Keratinocyte (primary cell): ENCODE data around the gene SYNJ2. TPM values are rescaled to one million over a fixed set of nuclear protein-coding genes. Genes with fewer than 3 reads are reported as not detected.
"Not testable (repeated sequence)": the region's sequence is repeated elsewhere in the genome, so short reads cannot be mapped to it uniquely, and the experiment has no call there.

Experiments
- DNase-seq: peaks from one replicate; pipeline ENCODE4 v3.0.0-alpha.2; 2011; ENCODE audit warnings: low read depth, missing footprints, low spot score
- FAIRE-seq: peaks from 2 replicates; lab custom pipeline; 2011; peaks lifted over from hg19 to GRCh38; lab: Jason Lieb, UNC
- H2AFZ ChIP-seq: 2 replicates; pipeline ENCODE4 v1.6.0; 2012; ENCODE audit warnings: low read length, control low read depth, inconsistent platforms; ENCODE audit not compliant: control insufficient read depth
- H3K27ac ChIP-seq: 2 replicates; pipeline ENCODE4 v1.5.1; 2011; ENCODE audit warnings: low read length; ENCODE audit not compliant: control insufficient read depth, insufficient read depth
- H3K27me3 ChIP-seq: 3 replicates; pipeline ENCODE4 v1.6.0; 2011; ENCODE audit warnings: low read length; ENCODE audit not compliant: control insufficient read depth, insufficient read depth; ENCODE audit errors: extremely low read depth
- H3K36me3 ChIP-seq, 2 experiments: 2 replicates in 1 of 2; 3 replicates in 1 of 2; pipeline ENCODE4 v1.5.1; 2011; ENCODE audit warnings: low read length in 2 of 2, mild to moderate bottlenecking in 1 of 2; ENCODE audit not compliant: control insufficient read depth in 2 of 2, insufficient read depth in 2 of 2; ENCODE audit errors: extremely low read depth in 1 of 2
- H3K4me1 ChIP-seq: 3 replicates; pipeline ENCODE4 v1.5.1; 2011; ENCODE audit warnings: low read length; ENCODE audit not compliant: control insufficient read depth, insufficient read depth; ENCODE audit errors: extremely low read depth
- H3K4me2 ChIP-seq: 3 replicates; pipeline ENCODE4 v1.6.0; 2011; ENCODE audit warnings: low read depth, low read length; ENCODE audit not compliant: control insufficient read depth, insufficient read depth; ENCODE audit errors: extremely low read depth
- H3K4me3 ChIP-seq, 3 experiments: fragments of 200-600 bp in 1 of 3; sonication (generic) in 1 of 3; 2 replicates in 2 of 3; 3 replicates in 1 of 3; pipeline ENCODE4 v1.5.1; 2011 to 2016; ENCODE audit warnings: low read length in 3 of 3, mild to moderate bottlenecking in 3 of 3, control low read depth in 2 of 3, inconsistent platforms in 1 of 3, low read depth in 1 of 3, mixed read lengths in 1 of 3, mixed run types in 1 of 3, moderate library complexity in 1 of 3; ENCODE audit not compliant: control insufficient read depth in 2 of 3, insufficient read depth in 2 of 3; ENCODE audit errors: extremely low read depth in 1 of 3
- H3K79me2 ChIP-seq: 2 replicates; pipeline ENCODE4 v1.6.0; 2012; ENCODE audit warnings: low read length; ENCODE audit not compliant: control insufficient read depth, insufficient read depth
- H3K9ac ChIP-seq: 3 replicates; pipeline ENCODE4 v1.6.0; 2011; ENCODE audit warnings: low read length; ENCODE audit not compliant: control insufficient read depth, insufficient read depth; ENCODE audit errors: extremely low read depth
- H3K9me1 ChIP-seq: 3 replicates; pipeline ENCODE4 v1.6.0; 2011; ENCODE audit warnings: low read length; ENCODE audit not compliant: control insufficient read depth, insufficient read depth; ENCODE audit errors: extremely low read depth
- H3K9me3 ChIP-seq: 2 replicates; pipeline ENCODE4 v1.5.1; 2012; ENCODE audit warnings: low read depth, low read length; ENCODE audit not compliant: control insufficient read depth
- H4K20me1 ChIP-seq: 3 replicates; pipeline ENCODE4 v1.6.0; 2011; ENCODE audit warnings: low read length; ENCODE audit not compliant: control insufficient read depth, insufficient read depth; ENCODE audit errors: extremely low read depth
- CTCF ChIP-seq, 3 experiments: IDR thresholded peaks in 1 of 3; conservative IDR thresholded peaks in 1 of 3; optimal IDR thresholded peaks in 1 of 3; 2 replicates in 2 of 3; 3 replicates in 1 of 3; pipeline versions ENCODE3 to v1.5.1; 2011; ENCODE audit warnings: low read length in 3 of 3, mild to moderate bottlenecking in 3 of 3, moderate library complexity in 2 of 3, control low read depth in 1 of 3, inconsistent platforms in 1 of 3; ENCODE audit not compliant: insufficient read depth in 2 of 3; ENCODE audit errors: extremely low read depth in 1 of 3
- EZH2 ChIP-seq: IDR thresholded peaks from one replicate; pipeline ENCODE4 v1.6.1; 2012; ENCODE audit warnings: inconsistent platforms, mild to moderate bottlenecking, low read length, moderate library complexity
- dilution Hi-C: fragments of 300-500 bp; cut with MboI; formaldehyde crosslinking; loops from one replicate; pipeline ENCODE4 v1.7.0; 2020; ENCODE audit warnings: low sequenced_read_pairs; ENCODE audit not compliant: extremely low pct_ligation_motif_present
- polyA plus RNA-seq, 5 experiments: library from polyadenylated mRNA; depleted of rRNA in 3 of 5; stranded (reverse) in 3 of 5; stranded (forward) in 1 of 5; unstranded in 1 of 5; fragments of >200 nt; gene quantifications; 1 replicate in 1 of 5; 2 replicates in 3 of 5; 3 replicates in 1 of 5; pipeline versions ENCODE4 v1.2.1 to v1.2.3, GENCODE V29; 2011 to 2012; ENCODE audit warnings: missing spikeins in 2 of 5, low read depth in 1 of 5, low replicate concordance in 1 of 5

Gene SYNJ2
- polyA plus RNA-seq, 1 donor (not counting 4 experiments of a cell fraction or from before 2014, with no cell fraction given), result 8.6 TPM

DNA sequence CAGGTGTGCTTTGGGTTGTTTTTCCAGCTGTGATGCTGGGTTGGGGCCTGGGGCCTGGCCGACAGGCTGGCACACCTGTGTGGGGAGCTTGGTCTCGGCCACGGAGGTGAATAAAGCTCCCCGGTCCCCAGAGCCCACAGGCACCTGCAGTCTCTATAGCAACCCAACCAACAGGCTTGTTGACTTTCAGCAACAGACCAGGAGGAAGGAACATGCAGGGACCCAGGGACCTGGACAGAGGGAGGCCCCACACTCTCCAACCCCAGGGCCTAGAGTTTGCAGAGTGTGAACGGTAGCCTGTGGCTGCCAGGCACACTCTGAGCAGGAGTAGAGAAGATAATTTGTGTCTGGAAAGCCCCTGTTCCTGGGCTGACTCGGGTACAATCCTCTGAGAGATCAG, 14.6 kb upstream of the SYNJ2 start:
- DNase-seq, result no peak
- H3K4me1 ChIP-seq, result peaks cover 6% of the 10 kb centered on the region
- no peak overlapping the region for H3K4me3 ChIP-seq
- H3K36me3 ChIP-seq, result no peaks in the 10 kb centered on the region
- TF ChIP-seq CTCF (optimal IDR thresholded peaks at IDR 0.05 in 1 of 3, IDR thresholded peaks at IDR 0.05 in 1 of 3, conservative IDR thresholded peaks at IDR 0.05 in 1 of 3; ENCODE audit: extremely low read depth in 1 of 3, insufficient read depth in 2 of 3, low read length in 3 of 3) (no peak), EZH2 (no peak)
- no peaks in the 10 kb centered on the region for H3K79me2 ChIP-seq
- no peak overlapping the region for H3K27ac ChIP-seq
- no peaks in the 10 kb centered on the region for H4K20me1 ChIP-seq
- H2AFZ ChIP-seq, result no peak overlapping the region
- H3K9ac ChIP-seq, result no peak overlapping the region
- H3K27me3 ChIP-seq, result no peaks in the 10 kb centered on the region
- H3K9me1 ChIP-seq, result no peaks in the 10 kb centered on the region
- H3K9me3 ChIP-seq, result no peaks in the 10 kb centered on the region
- dilution Hi-C loops, result no loop called here
- FAIRE-seq, result no peak
- H3K4me2 ChIP-seq, result no peak overlapping the region

DNA sequence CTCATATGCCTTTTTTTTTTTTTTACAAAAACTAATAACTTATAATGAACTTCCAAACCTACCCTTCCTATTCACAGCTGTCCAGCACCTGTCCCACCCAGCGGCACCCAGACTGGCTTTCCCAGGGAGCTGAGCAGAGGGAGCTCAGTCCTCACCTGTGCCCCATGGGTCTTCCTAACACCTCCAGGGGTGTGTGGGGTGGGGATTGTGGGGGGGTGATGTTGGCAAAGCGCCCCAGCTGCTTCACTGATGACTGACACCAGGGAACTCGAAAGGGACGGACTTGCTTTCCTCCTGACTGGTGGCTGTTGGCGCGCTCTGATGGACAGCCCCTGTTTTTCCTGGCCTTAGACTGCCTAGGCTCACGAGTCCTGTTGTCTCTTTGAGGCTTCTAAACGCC, 14.2 kb upstream of the SYNJ2 start:
- Histone ChIP-seq H4K20me1 (no peaks in the 10 kb centered on the region), H3K4me2 (no peak overlapping the region), H3K9ac (no peak overlapping the region), H3K36me3 (no peaks in the 10 kb centered on the region), H3K79me2 (no peaks in the 10 kb centered on the region), H2AFZ (no peak overlapping the region), H3K9me1 (no peaks in the 10 kb centered on the region), H3K4me1 (peaks cover 6% of the 10 kb centered on the region), H3K4me3 (no peak overlapping the region), H3K27me3 (no peaks in the 10 kb centered on the region), H3K27ac (no peak overlapping the region), H3K9me3 (no peaks in the 10 kb centered on the region)
- no peak for TF ChIP-seq EZH2
- no peak for TF ChIP-seq CTCF (optimal IDR thresholded peaks at IDR 0.05 in 1 of 3, IDR thresholded peaks at IDR 0.05 in 1 of 3, conservative IDR thresholded peaks at IDR 0.05 in 1 of 3; ENCODE audit: extremely low read depth in 1 of 3, insufficient read depth in 2 of 3, low read length in 3 of 3)
- no peak for DNase-seq
- dilution Hi-C loops, result no loop called here
- no peak for FAIRE-seq

- H3K36me3 ChIP-seq, H2AFZ ChIP-seq, H3K9ac ChIP-seq, dilution Hi-C loops, H3K79me2 ChIP-seq, H3K9me3 ChIP-seq, H4K20me1 ChIP-seq, FAIRE-seq, H3K4me1 ChIP-seq, DNase-seq, H3K9me1 ChIP-seq, H3K27ac ChIP-seq, H3K4me3 ChIP-seq, H3K27me3 ChIP-seq, H3K4me2 ChIP-seq: not testable (repeated sequence)
Observed at GRCh38 chr6:157972177-157972576, 9.5 kb upstream of the SYNJ2 start.
